RWPE2 (cell line): ENCODE data around the gene TLE2.

Experiments used
- ATAC-seq: fragments of 200-7000 bp; cut with Tn5 transposase; 3 replicates; pipeline ENCODE4 v1.9.1; 2021; ENCODE audit warnings: low read depth
- DNase-seq: peaks from one replicate; pipeline ENCODE4 v3.0.0-alpha.2; 2020; ENCODE audit warnings: low spot score
- H3K27ac ChIP-seq: fragments of 450-650 bp; 2 replicates; pipeline ENCODE4 v1.5.1; 2017; ENCODE audit warnings: mild to moderate bottlenecking; ENCODE audit not compliant: poor library complexity, severe bottlenecking
- H3K27me3 ChIP-seq: fragments of 250-450 bp; sonication (Bioruptor Pico); 2 replicates; pipeline ENCODE4 v1.5.1; 2021; ENCODE audit warnings: mild to moderate bottlenecking, moderate library complexity; ENCODE audit not compliant: insufficient read depth, poor library complexity, severe bottlenecking
- H3K36me3 ChIP-seq: fragments of 250-450 bp; sonication (Bioruptor Pico); 2 replicates; pipeline ENCODE4 v1.5.1; 2020; ENCODE audit warnings: low read depth, mild to moderate bottlenecking, moderate library complexity
- H3K4me1 ChIP-seq: fragments of 250-450 bp; sonication (Bioruptor Pico); 2 replicates; pipeline ENCODE4 v1.5.1; 2021; ENCODE audit warnings: mild to moderate bottlenecking, moderate library complexity; ENCODE audit not compliant: insufficient read depth, poor library complexity, severe bottlenecking
- H3K4me3 ChIP-seq: fragments of 250-450 bp; sonication (Bioruptor Pico); 2 replicates; pipeline ENCODE4 v1.5.1; 2021; ENCODE audit warnings: mild to moderate bottlenecking, moderate library complexity; ENCODE audit not compliant: severe bottlenecking
- H3K9me3 ChIP-seq: fragments of 250-450 bp; sonication (Bioruptor Pico); 2 replicates; pipeline ENCODE4 v1.5.1; 2021; ENCODE audit warnings: mild to moderate bottlenecking, moderate library complexity; ENCODE audit not compliant: severe bottlenecking
- TF ChIP-seq, protein P1 (sequence below): fragments of 450-650 bp; IDR thresholded peaks from one replicate; pipeline ENCODE4 v1.5.1; 2017; ENCODE audit warnings: mild to moderate bottlenecking, moderate library complexity; ENCODE audit not compliant: poor library complexity, severe bottlenecking

Gene TLE2

DNA sequence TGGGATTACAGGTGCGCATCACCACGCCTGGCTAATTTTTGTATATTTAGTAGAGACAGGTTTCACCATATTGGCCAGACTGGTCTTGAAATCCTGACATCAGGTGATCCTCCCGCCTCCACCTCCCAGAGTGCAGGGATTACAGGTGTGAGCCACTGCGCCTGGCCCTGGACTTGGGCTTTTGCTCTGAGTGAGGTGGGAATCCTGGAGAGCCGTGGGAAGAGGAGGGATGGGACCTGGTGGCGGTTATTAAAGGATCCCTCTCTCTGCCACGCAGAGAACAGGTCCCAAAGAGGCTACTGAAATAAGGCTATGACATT lies 34.9 kb upstream of the TLE2 start:
- H3K27ac ChIP-seq: no peak overlapping the region
- TF ChIP-seq, protein P1, sequence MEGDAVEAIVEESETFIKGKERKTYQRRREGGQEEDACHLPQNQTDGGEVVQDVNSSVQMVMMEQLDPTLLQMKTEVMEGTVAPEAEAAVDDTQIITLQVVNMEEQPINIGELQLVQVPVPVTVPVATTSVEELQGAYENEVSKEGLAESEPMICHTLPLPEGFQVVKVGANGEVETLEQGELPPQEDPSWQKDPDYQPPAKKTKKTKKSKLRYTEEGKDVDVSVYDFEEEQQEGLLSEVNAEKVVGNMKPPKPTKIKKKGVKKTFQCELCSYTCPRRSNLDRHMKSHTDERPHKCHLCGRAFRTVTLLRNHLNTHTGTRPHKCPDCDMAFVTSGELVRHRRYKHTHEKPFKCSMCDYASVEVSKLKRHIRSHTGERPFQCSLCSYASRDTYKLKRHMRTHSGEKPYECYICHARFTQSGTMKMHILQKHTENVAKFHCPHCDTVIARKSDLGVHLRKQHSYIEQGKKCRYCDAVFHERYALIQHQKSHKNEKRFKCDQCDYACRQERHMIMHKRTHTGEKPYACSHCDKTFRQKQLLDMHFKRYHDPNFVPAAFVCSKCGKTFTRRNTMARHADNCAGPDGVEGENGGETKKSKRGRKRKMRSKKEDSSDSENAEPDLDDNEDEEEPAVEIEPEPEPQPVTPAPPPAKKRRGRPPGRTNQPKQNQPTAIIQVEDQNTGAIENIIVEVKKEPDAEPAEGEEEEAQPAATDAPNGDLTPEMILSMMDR: no peak
- ATAC-seq (no peak), DNase-seq (no peak)
- peaks cover 21% of the 10 kb centered on the region for H3K36me3 ChIP-seq
- no peaks in the 10 kb centered on the region for H3K27me3 ChIP-seq
- no peaks in the 10 kb centered on the region for H3K4me1 ChIP-seq
- no peak overlapping the region for H3K4me3 ChIP-seq
- no peaks in the 10 kb centered on the region for H3K9me3 ChIP-seq

DNA sequence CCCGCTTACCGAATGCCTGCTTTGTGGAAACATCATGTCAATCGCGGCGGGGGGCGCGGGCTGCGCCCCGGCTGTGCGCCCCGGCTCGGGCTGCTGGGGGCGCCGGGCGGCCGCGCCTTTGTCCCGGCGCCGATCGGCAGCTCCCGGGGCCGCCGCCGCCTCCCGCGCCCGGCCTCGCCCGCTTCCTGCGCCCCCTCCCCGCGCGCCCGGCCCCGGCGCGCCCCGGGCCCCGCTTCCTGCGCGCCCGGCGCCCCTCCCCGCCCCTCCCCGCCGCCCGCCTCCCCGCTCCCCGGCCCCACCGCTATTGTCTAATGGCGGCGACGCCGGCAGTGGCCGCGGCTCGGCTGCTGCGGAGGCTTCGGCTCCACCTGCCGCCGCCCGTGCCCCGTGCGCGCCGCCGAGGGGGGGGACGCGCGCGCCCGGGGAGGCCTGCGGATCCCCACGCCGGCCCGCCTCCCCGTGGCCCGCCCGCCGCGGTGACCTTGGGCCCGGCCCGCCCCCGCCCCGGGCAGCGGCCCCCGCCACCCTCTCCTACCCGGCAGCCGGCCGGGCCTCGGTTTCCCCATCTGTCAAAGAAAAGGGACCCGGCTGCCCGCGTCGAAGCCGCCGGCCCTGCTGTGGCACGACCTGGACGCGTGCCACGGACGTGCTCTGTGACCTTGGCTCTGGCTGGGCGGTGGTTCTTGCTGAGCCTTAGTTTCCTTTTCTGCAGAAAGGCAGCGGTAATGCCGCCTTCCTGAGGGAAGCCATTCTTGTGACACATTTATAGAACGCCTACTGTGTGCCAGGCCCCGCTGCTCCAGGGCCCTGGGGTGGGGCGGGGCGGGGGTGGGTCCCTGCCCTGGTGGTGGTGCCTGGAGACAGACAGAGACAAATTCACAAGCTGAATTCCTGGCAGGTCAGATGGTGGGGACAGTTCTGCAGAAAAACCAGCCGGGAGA lies 33.4 kb upstream of the TLE2 start, which contains the start of gene TLE5:
TLE5 (minus strand) TSS at position 331 of the 941 bp plus-strand sequence; CDS start at position 36, 295 bp downstream.
- H3K4me1 ChIP-seq: peaks cover 8% of the 10 kb centered on the region
- peak; percentile 43 for ATAC-seq

DNA sequence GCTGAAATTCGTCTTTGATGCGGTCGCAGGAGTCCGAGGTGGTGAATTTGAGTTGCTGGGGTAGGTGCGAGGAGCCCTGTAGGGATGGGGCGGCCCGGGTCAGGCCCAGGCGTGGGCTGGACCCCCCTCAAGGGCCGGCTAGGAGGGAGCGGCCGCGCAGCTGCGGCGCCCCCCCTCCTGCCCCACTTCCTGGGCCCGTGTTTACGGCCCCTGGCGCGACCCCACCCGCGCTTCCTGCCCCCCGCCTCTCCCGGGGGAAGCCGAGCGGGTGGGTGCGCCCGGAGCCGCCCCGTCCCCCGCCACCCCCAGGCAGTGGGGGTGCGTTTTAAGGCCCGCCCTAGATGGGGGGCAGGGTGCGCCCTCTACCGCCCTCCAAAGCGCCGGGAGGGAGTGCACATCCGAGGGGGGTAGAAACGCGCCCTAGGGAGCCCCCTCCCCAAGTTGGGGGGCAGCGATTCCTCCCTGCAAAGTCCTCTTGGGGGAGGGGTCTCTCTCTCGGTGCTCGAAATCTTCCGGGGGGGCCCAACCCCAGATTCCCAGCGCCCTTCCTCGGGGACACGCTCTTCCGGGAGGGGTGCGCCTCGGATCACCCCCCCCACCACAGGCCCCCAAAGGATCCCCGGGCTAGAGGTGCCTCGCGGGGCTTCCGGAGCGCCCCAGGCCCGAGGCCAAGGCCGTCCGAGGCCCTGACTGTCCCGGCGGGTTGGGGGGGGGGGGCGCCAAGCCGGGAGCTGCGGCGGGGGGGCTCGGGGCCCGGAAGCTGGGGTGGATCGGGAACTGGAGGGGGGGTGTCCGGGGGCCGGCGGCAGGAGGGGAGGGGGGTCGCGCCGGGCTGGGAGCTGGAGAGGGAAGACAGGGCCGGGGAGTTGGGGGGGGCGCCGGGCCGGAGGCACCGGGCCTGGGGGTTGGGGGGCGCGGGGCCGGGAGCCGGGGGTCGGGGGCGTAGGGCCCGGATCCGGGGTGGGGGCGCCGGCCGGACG lies 32.4 kb upstream of the TLE2 start:
- ATAC-seq (peak; percentile 26), DNase-seq (no peak)
- TF ChIP-seq, protein P1: peak; percentile 34
- no peaks in the 10 kb centered on the region for H3K27me3 ChIP-seq
- H3K4me3 ChIP-seq: peak overlapping the region; percentile 88
- peaks cover 16% of the 10 kb centered on the region for H3K4me1 ChIP-seq
- H3K27ac ChIP-seq: peak overlapping the region; percentile 91
- H3K9me3 ChIP-seq: no peaks in the 10 kb centered on the region
- peaks cover 45% of the 10 kb centered on the region for H3K36me3 ChIP-seq

More for the DNA sequence above, 33.4 kb upstream of the TLE2 start, which contains the start of gene TLE5:
- TF ChIP-seq, protein P1: no peak
- Histone ChIP-seq H3K27me3 (no peaks in the 10 kb centered on the region), H3K27ac (peak within 1 kb of the TSS; percentile 91), H3K9me3 (no peaks in the 10 kb centered on the region), H3K36me3 (peaks cover 36% of the 10 kb centered on the region), H3K4me3 (peak within 1 kb of the TSS; percentile 88)
- DNase-seq: no peak

DNA sequence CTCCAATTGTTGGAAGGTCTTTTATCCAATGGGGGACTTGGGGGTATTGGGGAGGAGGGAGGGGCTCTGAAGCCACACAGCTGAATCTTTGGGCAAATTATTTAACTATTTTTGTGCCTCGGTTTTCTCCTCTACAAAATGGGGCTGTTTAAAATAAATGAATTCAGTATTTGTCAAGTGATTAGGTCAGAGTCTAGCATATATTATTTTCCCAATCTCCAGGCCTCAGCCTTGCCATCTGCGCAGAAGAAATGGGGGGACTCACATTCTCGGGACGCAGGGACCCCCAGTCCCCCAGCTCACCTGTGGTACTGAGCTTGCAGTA lies 31.7 kb upstream of the TLE2 start:
- peaks cover 20% of the 10 kb centered on the region for H3K4me1 ChIP-seq
- TF ChIP-seq, protein P1: no peak
- H3K27ac ChIP-seq: peak overlapping the region; percentile 91
- peak overlapping the region; percentile 88 for H3K4me3 ChIP-seq
- ATAC-seq (no peak), DNase-seq (no peak)
- H3K36me3 ChIP-seq: peaks cover 46% of the 10 kb centered on the region
- no peaks in the 10 kb centered on the region for H3K9me3 ChIP-seq
- no peaks in the 10 kb centered on the region for H3K27me3 ChIP-seq
